Keratinocyte (primary cell): ENCODE measurements around the gene OGDH. TPM values are rescaled to one million over a fixed set of nuclear protein-coding genes. Genes with fewer than 3 reads are reported as not detected.

Experiments used
- DNase-seq: peaks from one replicate; pipeline ENCODE4 v3.0.0-alpha.2; 2011; ENCODE audit warnings: low read depth, missing footprints, low spot score
- FAIRE-seq: peaks from 2 replicates; lab custom pipeline; 2011; peaks lifted over from hg19 to GRCh38; lab: Jason Lieb, UNC
- H2AFZ ChIP-seq: 2 replicates; pipeline ENCODE4 v1.6.0; 2012; ENCODE audit warnings: low read length, control low read depth, inconsistent platforms; ENCODE audit not compliant: control insufficient read depth
- H3K27ac ChIP-seq: 2 replicates; pipeline ENCODE4 v1.5.1; 2011; ENCODE audit warnings: low read length; ENCODE audit not compliant: control insufficient read depth, insufficient read depth
- H3K27me3 ChIP-seq: 3 replicates; pipeline ENCODE4 v1.6.0; 2011; ENCODE audit warnings: low read length; ENCODE audit not compliant: control insufficient read depth, insufficient read depth; ENCODE audit errors: extremely low read depth
- H3K36me3 ChIP-seq, 2 experiments: 2 replicates in 1 of 2; 3 replicates in 1 of 2; pipeline ENCODE4 v1.5.1; 2011; ENCODE audit warnings: low read length in 2 of 2, mild to moderate bottlenecking in 1 of 2; ENCODE audit not compliant: control insufficient read depth in 2 of 2, insufficient read depth in 2 of 2; ENCODE audit errors: extremely low read depth in 1 of 2
- H3K4me1 ChIP-seq: 3 replicates; pipeline ENCODE4 v1.5.1; 2011; ENCODE audit warnings: low read length; ENCODE audit not compliant: control insufficient read depth, insufficient read depth; ENCODE audit errors: extremely low read depth
- H3K4me2 ChIP-seq: 3 replicates; pipeline ENCODE4 v1.6.0; 2011; ENCODE audit warnings: low read depth, low read length; ENCODE audit not compliant: control insufficient read depth, insufficient read depth; ENCODE audit errors: extremely low read depth
- H3K4me3 ChIP-seq, 3 experiments: fragments of 200-600 bp in 1 of 3; sonication (generic) in 1 of 3; 2 replicates in 2 of 3; 3 replicates in 1 of 3; pipeline ENCODE4 v1.5.1; 2011 to 2016; ENCODE audit warnings: low read length in 3 of 3, mild to moderate bottlenecking in 3 of 3, control low read depth in 2 of 3, inconsistent platforms in 1 of 3, low read depth in 1 of 3, mixed read lengths in 1 of 3, mixed run types in 1 of 3, moderate library complexity in 1 of 3; ENCODE audit not compliant: control insufficient read depth in 2 of 3, insufficient read depth in 2 of 3; ENCODE audit errors: extremely low read depth in 1 of 3
- H3K79me2 ChIP-seq: 2 replicates; pipeline ENCODE4 v1.6.0; 2012; ENCODE audit warnings: low read length; ENCODE audit not compliant: control insufficient read depth, insufficient read depth
- H3K9ac ChIP-seq: 3 replicates; pipeline ENCODE4 v1.6.0; 2011; ENCODE audit warnings: low read length; ENCODE audit not compliant: control insufficient read depth, insufficient read depth; ENCODE audit errors: extremely low read depth
- H3K9me1 ChIP-seq: 3 replicates; pipeline ENCODE4 v1.6.0; 2011; ENCODE audit warnings: low read length; ENCODE audit not compliant: control insufficient read depth, insufficient read depth; ENCODE audit errors: extremely low read depth
- H3K9me3 ChIP-seq: 2 replicates; pipeline ENCODE4 v1.5.1; 2012; ENCODE audit warnings: low read depth, low read length; ENCODE audit not compliant: control insufficient read depth
- H4K20me1 ChIP-seq: 3 replicates; pipeline ENCODE4 v1.6.0; 2011; ENCODE audit warnings: low read length; ENCODE audit not compliant: control insufficient read depth, insufficient read depth; ENCODE audit errors: extremely low read depth
- CTCF ChIP-seq, 3 experiments: IDR thresholded peaks in 1 of 3; conservative IDR thresholded peaks in 1 of 3; optimal IDR thresholded peaks in 1 of 3; 2 replicates in 2 of 3; 3 replicates in 1 of 3; pipeline versions ENCODE3 to v1.5.1; 2011; ENCODE audit warnings: low read length in 3 of 3, mild to moderate bottlenecking in 3 of 3, moderate library complexity in 2 of 3, control low read depth in 1 of 3, inconsistent platforms in 1 of 3; ENCODE audit not compliant: insufficient read depth in 2 of 3; ENCODE audit errors: extremely low read depth in 1 of 3
- EZH2 ChIP-seq: IDR thresholded peaks from one replicate; pipeline ENCODE4 v1.6.1; 2012; ENCODE audit warnings: inconsistent platforms, mild to moderate bottlenecking, low read length, moderate library complexity
- dilution Hi-C: fragments of 300-500 bp; cut with MboI; formaldehyde crosslinking; loops from one replicate; pipeline ENCODE4 v1.7.0; 2020; ENCODE audit warnings: low sequenced_read_pairs; ENCODE audit not compliant: extremely low pct_ligation_motif_present
- polyA plus RNA-seq, 5 experiments: library from polyadenylated mRNA; depleted of rRNA in 3 of 5; stranded (reverse) in 3 of 5; stranded (forward) in 1 of 5; unstranded in 1 of 5; fragments of >200 nt; gene quantifications; 1 replicate in 1 of 5; 2 replicates in 3 of 5; 3 replicates in 1 of 5; pipeline versions ENCODE4 v1.2.1 to v1.2.3, GENCODE V29; 2011 to 2012; ENCODE audit warnings: missing spikeins in 2 of 5, low read depth in 1 of 5, low replicate concordance in 1 of 5

The OGDH gene
- polyA plus RNA-seq, 1 donor (not counting 4 experiments of a cell fraction or from before 2014, with no cell fraction given), result 46.4 TPM

GRCh38 chr7:44705434-44705833, 99.0 kb downstream of the OGDH start:
- DNase-seq (no peak), FAIRE-seq (no peak)
- Histone ChIP-seq H3K36me3 (peaks cover 14 to 18% of the 10 kb centered on the region in 2 experiments), H3K9ac (no peak overlapping the region), H3K9me1 (no peaks in the 10 kb centered on the region), H4K20me1 (no peaks in the 10 kb centered on the region), H3K4me2 (no peak overlapping the region), H3K79me2 (no peaks in the 10 kb centered on the region), H3K4me1 (no peaks in the 10 kb centered on the region), H2AFZ (no peak overlapping the region), H3K9me3 (no peaks in the 10 kb centered on the region), H3K27me3 (no peaks in the 10 kb centered on the region), H3K27ac (no peak overlapping the region), H3K4me3 (no peak overlapping the region)
- no peak for TF ChIP-seq EZH2
- dilution Hi-C loops, result no loop called here

GRCh38 chr7:44706788-44707557, 100.5 kb downstream of the OGDH start:
- Histone ChIP-seq H3K9me3 (no peaks in the 10 kb centered on the region), H3K36me3 (peaks cover 10 to 12% of the 10 kb centered on the region in 2 experiments), H3K27me3 (no peaks in the 10 kb centered on the region), H2AFZ (no peak overlapping the region), H3K79me2 (no peaks in the 10 kb centered on the region), H3K9me1 (no peaks in the 10 kb centered on the region), H3K4me2 (no peak overlapping the region), H3K4me3 (no peak overlapping the region), H4K20me1 (no peaks in the 10 kb centered on the region), H3K4me1 (peaks cover 3% of the 10 kb centered on the region), H3K9ac (no peak overlapping the region), H3K27ac (no peak overlapping the region)
- TF ChIP-seq CTCF (optimal IDR thresholded peaks at IDR 0.05 in 1 of 3, IDR thresholded peaks at IDR 0.05 in 1 of 3, conservative IDR thresholded peaks at IDR 0.05 in 1 of 3; ENCODE audit: extremely low read depth in 1 of 3, insufficient read depth in 2 of 3, low read length in 3 of 3), result no peak
- no peak for TF ChIP-seq EZH2
- DNase-seq (no peak), FAIRE-seq (no peak)
- dilution Hi-C loops, result no loop called here
